HEK293 (cell line): ENCODE data around the gene FALEC.
A peak's percentile ranks its signal among the peaks of the same experiment; 100 is the strongest.

Source experiments
- CTCF ChIA-PET: fragments of 350-600 bp; formaldehyde crosslinking; extraction: SDS; loops from one replicate; lab custom pipeline; 2021; ENCODE audit warnings: antibody characterized with exemption; lab: Yijun Ruan, JAX
- POLR2A ChIA-PET: fragments of 300-600 bp; formaldehyde crosslinking; extraction: SDS; loops from one replicate; lab custom pipeline; 2020; ENCODE audit warnings: antibody characterized with exemption, inconsistent platforms; lab: Yijun Ruan, JAX
- H3K27ac ChIP-seq: fragments of 200-500 bp; sonication (Bioruptor generic); 2 replicates; pipeline ENCODE4 v1.5.1; 2014; ENCODE audit warnings: low read depth, low read length, control low read depth, inconsistent platforms; ENCODE audit errors: extremely low read depth
- H3K36me3 ChIP-seq, 2 experiments: fragments of 200-500 bp in 1 of 2; sonication (Bioruptor generic) in 1 of 2; 1 replicate in 1 of 2; 2 replicates in 1 of 2; pipeline ENCODE4 v1.5.1; 2014 to 2017; ENCODE audit warnings: inconsistent platforms in 2 of 2, low read length in 2 of 2; ENCODE audit not compliant: control insufficient read depth in 2 of 2, insufficient read depth in 1 of 2
- H3K4me1 ChIP-seq: fragments of 200-500 bp; sonication (Bioruptor generic); 2 replicates; pipeline ENCODE4 v1.5.1; 2014; ENCODE audit warnings: mild to moderate bottlenecking, low read length, inconsistent platforms; ENCODE audit not compliant: control insufficient read depth, insufficient read depth
- H3K4me3 ChIP-seq: 2 replicates; pipeline ENCODE4 v1.5.1; 2011; ENCODE audit warnings: low read depth, mild to moderate bottlenecking, control low read depth, low read length, moderate library complexity
- H3K9me3 ChIP-seq: fragments of 200-500 bp; sonication (Bioruptor generic); 2 replicates; pipeline ENCODE4 v1.5.1; 2014; ENCODE audit warnings: low read depth, low read length, inconsistent platforms; ENCODE audit not compliant: control insufficient read depth, insufficient read depth
- FEZF1 ChIP-seq: fragments of 450-650 bp; formaldehyde crosslinking; IDR thresholded peaks from 2 replicates; pipeline ENCODE4 v1.5.1; 2016; ENCODE audit warnings: missing biosample characterization, missing genetic modification characterization
- GFI1B ChIP-seq: fragments of 450-650 bp; formaldehyde crosslinking; IDR thresholded peaks from 2 replicates; pipeline ENCODE4 v1.5.1; 2016; ENCODE audit warnings: missing biosample characterization, missing genetic modification characterization
- GLI4 ChIP-seq: fragments of 450-650 bp; formaldehyde crosslinking; IDR thresholded peaks from 2 replicates; pipeline ENCODE4 v1.5.1; 2016; ENCODE audit warnings: missing biosample characterization, missing genetic modification characterization
- HOXC10 ChIP-seq: sonication (generic); formaldehyde crosslinking; IDR thresholded peaks from 2 replicates; pipeline ENCODE4 v1.8.1; 2023; ENCODE audit warnings: mild to moderate bottlenecking, missing genetic modification reagents
- MEIS1 ChIP-seq: sonication (generic); formaldehyde crosslinking; IDR thresholded peaks from 2 replicates; pipeline ENCODE4 v1.8.1; 2022; ENCODE audit warnings: missing genetic modification reagents, mild to moderate bottlenecking, borderline replicate concordance
- SP2 ChIP-seq: fragments of 450-650 bp; formaldehyde crosslinking; IDR thresholded peaks from 2 replicates; pipeline ENCODE4 v1.5.1; 2016; ENCODE audit warnings: missing biosample characterization, missing genetic modification characterization
- ZBTB21 ChIP-seq: fragments of 450-650 bp; formaldehyde crosslinking; IDR thresholded peaks from 2 replicates; pipeline ENCODE4 v1.5.1; 2017; ENCODE audit warnings: missing biosample characterization, missing genetic modification characterization
- ZBTB6 ChIP-seq: fragments of 450-650 bp; formaldehyde crosslinking; IDR thresholded peaks from 2 replicates; pipeline ENCODE4 v1.5.1; 2017; ENCODE audit warnings: missing biosample characterization, missing genetic modification characterization
- ZNF146 ChIP-seq: fragments of 450-650 bp; formaldehyde crosslinking; IDR thresholded peaks from 2 replicates; pipeline ENCODE4 v1.5.1; 2016; ENCODE audit warnings: missing biosample characterization, missing genetic modification characterization
- ZNF148 ChIP-seq: fragments of 450-650 bp; formaldehyde crosslinking; IDR thresholded peaks from 2 replicates; pipeline ENCODE4 v1.5.0; 2017; ENCODE audit warnings: missing biosample characterization, missing genetic modification characterization, borderline replicate concordance
- ZNF175 ChIP-seq: fragments of 450-650 bp; formaldehyde crosslinking; IDR thresholded peaks from 2 replicates; pipeline ENCODE4 v1.5.1; 2016; ENCODE audit warnings: missing biosample characterization, missing genetic modification characterization
- ZNF214 ChIP-seq: fragments of 450-650 bp; formaldehyde crosslinking; IDR thresholded peaks from 2 replicates; pipeline ENCODE4 v1.5.1; 2017; ENCODE audit warnings: missing biosample characterization, mild to moderate bottlenecking, missing genetic modification characterization, borderline replicate concordance
- ZNF23 ChIP-seq: fragments of 450-650 bp; formaldehyde crosslinking; IDR thresholded peaks from 2 replicates; pipeline ENCODE4 v1.5.1; 2016; ENCODE audit warnings: missing biosample characterization, missing genetic modification characterization, borderline replicate concordance
- ZNF24 ChIP-seq: fragments of 450-650 bp; formaldehyde crosslinking; IDR thresholded peaks from 2 replicates; pipeline ENCODE4 v1.5.1; 2016; ENCODE audit warnings: missing biosample characterization, missing genetic modification characterization
- ZNF280C ChIP-seq: fragments of 450-650 bp; formaldehyde crosslinking; IDR thresholded peaks from 2 replicates; pipeline ENCODE4 v1.5.1; 2016; ENCODE audit warnings: missing biosample characterization, missing genetic modification characterization
- ZNF280D ChIP-seq: fragments of 450-650 bp; formaldehyde crosslinking; IDR thresholded peaks from 2 replicates; pipeline ENCODE4 v1.5.1; 2016; ENCODE audit warnings: missing biosample characterization, missing genetic modification characterization
- ZNF37A ChIP-seq: fragments of 450-650 bp; IDR thresholded peaks from 2 replicates; pipeline ENCODE4 v1.5.1; 2018; ENCODE audit warnings: missing biosample characterization, missing genetic modification characterization
- ZNF449 ChIP-seq: fragments of 450-650 bp; formaldehyde crosslinking; IDR thresholded peaks from 2 replicates; pipeline ENCODE4 v1.5.1; 2017; ENCODE audit warnings: missing biosample characterization, mild to moderate bottlenecking, missing genetic modification characterization, moderate library complexity
- ZNF513 ChIP-seq: fragments of 450-650 bp; IDR thresholded peaks from 2 replicates; pipeline ENCODE4 v1.5.1; 2018; ENCODE audit warnings: missing biosample characterization, missing genetic modification characterization
- ZNF521 ChIP-seq: fragments of 450-650 bp; formaldehyde crosslinking; IDR thresholded peaks from 2 replicates; pipeline ENCODE4 v1.5.1; 2017; ENCODE audit warnings: missing biosample characterization, mild to moderate bottlenecking, missing genetic modification characterization
- ZNF555 ChIP-seq: fragments of 450-650 bp; formaldehyde crosslinking; conservative IDR thresholded peaks from 2 replicates; pipeline ENCODE4 v1.5.1; 2017; ENCODE audit warnings: missing biosample characterization, mild to moderate bottlenecking, missing genetic modification characterization, inconsistent platforms
- ZNF558 ChIP-seq: fragments of 450-650 bp; formaldehyde crosslinking; IDR thresholded peaks from 2 replicates; pipeline ENCODE4 v1.5.1; 2016; ENCODE audit warnings: missing biosample characterization, missing genetic modification characterization
- ZNF561 ChIP-seq: fragments of 450-650 bp; IDR thresholded peaks from 2 replicates; pipeline ENCODE4 v1.5.1; 2018; ENCODE audit warnings: missing biosample characterization, missing genetic modification characterization, borderline replicate concordance
- ZNF600 ChIP-seq: fragments of 450-650 bp; formaldehyde crosslinking; IDR thresholded peaks from 2 replicates; pipeline ENCODE4 v1.5.1; 2016; ENCODE audit warnings: missing biosample characterization, missing genetic modification characterization
- ZNF626 ChIP-seq: fragments of 450-650 bp; sonication (Bioruptor Pico); formaldehyde crosslinking; IDR thresholded peaks from 2 replicates; pipeline ENCODE4 v1.5.1; 2018; ENCODE audit warnings: missing biosample characterization, missing genetic modification characterization, inconsistent platforms

The FALEC gene

GRCh38 chr1:150486966-150487762 is 28.4 kb upstream of the FALEC start, which contains the start of gene TARS2:
Gene TARS2, plus strand, starts transcription at chr1:150487419. Its CDS starts 32 bp downstream, at chr1:150487451.
- POLR2A ChIA-PET, result interaction anchor here (0.6 to 1.5 kb wide), 5 partner anchors 25 to 189 kb away, joined by 3 to 8 read pairs (median 4); partner anchors contain the start of gene MCL1
- Histone ChIP-seq H3K27ac (peak within 1 kb of the TSS; percentile 42; the same call in 1 of the 2 replicates), H3K4me1 (no peaks in the 10 kb centered on the region; the same call in 1 of the 2 replicates), H3K36me3 (peaks cover 23 to 34% of the 10 kb centered on the region in 2 experiments), H3K9me3 (no peaks in the 10 kb centered on the region), H3K4me3 (peak within 1 kb of the TSS; percentile 79)
- CTCF ChIA-PET, result interaction anchor here (1.6 to 4.3 kb wide), 3 partner anchors 45 to 74 kb away, joined by 4 to 18 read pairs (median 5); no protein-coding TSS in a partner anchor
- no peak for TF ChIP-seq ZNF555 (tag by site-specific recombination)
- TF ChIP-seq ZNF280D (tag by site-specific recombination), result no peak
- TF ChIP-seq ZNF521 (tag by site-specific recombination), result no peak
- peak; percentile 76; the same call in 1 of the 2 replicates for TF ChIP-seq ZNF558
- no peak for TF ChIP-seq ZNF175 (tag by site-specific recombination)
- peak; percentile 72 for TF ChIP-seq ZBTB21 (tag by site-specific recombination)
- no peak for TF ChIP-seq HOXC10 (CRISPR knock-in tag)
- peak; percentile 43; the same call in 1 of the 2 replicates for TF ChIP-seq ZNF146 (tag by site-specific recombination)
- peak; percentile 47; the same call in 1 of the 2 replicates for TF ChIP-seq FEZF1 (tag by site-specific recombination)
- no peak for TF ChIP-seq ZNF23
- no peak for TF ChIP-seq ZNF280C (tag by site-specific recombination)
- TF ChIP-seq SP2 (tag by site-specific recombination), result peak; percentile 97
- TF ChIP-seq GLI4 (tag by site-specific recombination), result peak; percentile 57; the same call in 1 of the 2 replicates
- no peak for TF ChIP-seq ZNF214 (tag by site-specific recombination)
- TF ChIP-seq ZNF513 (tag by site-specific recombination), result no peak
- 0 out of 2 replicates have a peak, but pooled peaks have one; percentile 26 for TF ChIP-seq ZNF449 (tag by site-specific recombination)
- no peak for TF ChIP-seq MEIS1 (CRISPR knock-in tag)
- no peak for TF ChIP-seq ZNF148 (tag by site-specific recombination)
- TF ChIP-seq ZBTB6 (tag by site-specific recombination), result no peak
- TF ChIP-seq ZNF24, result peak; percentile 94; the same call in 1 of the 2 replicates
- TF ChIP-seq ZNF600 (tag by site-specific recombination), result peak; percentile 91; the same call in 1 of the 2 replicates
- TF ChIP-seq GFI1B (tag by site-specific recombination), result no peak
- peak; percentile 96 for TF ChIP-seq ZNF561
- TF ChIP-seq ZNF626 (tag by site-specific recombination), result no peak
- TF ChIP-seq ZNF37A (tag by site-specific recombination), result no peak
